ENCODE data around the gene ARHGEF38. TPM values are rescaled to one million over a fixed set of nuclear protein-coding genes. Genes with fewer than 3 reads are reported as not detected.

Gene ARHGEF38
- polyA plus RNA-seq, 1 of the 3 experiments (the other 2 are of a cell fraction), result 0.02 TPM

DNA sequence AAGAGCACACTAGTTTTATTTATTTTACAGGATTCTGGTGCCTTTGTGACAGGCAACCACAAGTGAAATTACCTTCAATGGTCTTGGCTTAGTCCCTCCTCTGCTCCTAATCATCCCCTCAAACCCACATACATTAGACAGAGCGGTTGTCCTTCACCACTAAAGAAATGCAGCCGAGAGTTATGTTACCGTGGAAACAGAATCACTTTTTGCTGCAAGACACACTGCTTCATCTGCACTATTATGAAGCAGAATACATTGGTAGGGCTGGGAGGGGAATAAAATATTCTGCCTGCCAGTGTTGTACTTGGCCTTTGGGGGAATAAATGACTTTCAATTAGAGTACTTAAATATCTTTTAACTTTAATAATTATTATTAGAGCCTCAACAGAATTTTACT, 75.2 kb downstream of the ARHGEF38 start:
- no peaks in the 10 kb centered on the region for H4K20me1 ChIP-seq (ENCODE audit: insufficient read depth)
- ChIA-PET POLR2A (no interaction called here), CTCF (no interaction called here)
- TF ChIP-seq POLR2AphosphoS5 (IDR thresholded peaks at IDR 0.05; ENCODE audit: low read depth, low read length) (no peak), CHD2 (IDR thresholded peaks at IDR 0.05; ENCODE audit: low read length, partially characterized antibody) (no peak), TCF12 (IDR thresholded peaks at IDR 0.05) (no peak)
- H3K4me2 ChIP-seq, result no peak overlapping the region
- no peak for DNase-seq
- no peaks in the 10 kb centered on the region for H3K36me3 ChIP-seq (replicated peaks in 1 of 2; ENCODE audit: control insufficient read depth in 1 of 2, insufficient read depth in 2 of 2, low read length in 1 of 2)
- H3K9ac ChIP-seq, result no peak overlapping the region
- no peak overlapping the region for H3K4me3 ChIP-seq (ENCODE audit: low read depth in 2 of 2, low read length in 1 of 2)
- H3K79me2 ChIP-seq (ENCODE audit: insufficient read depth), result no peaks in the 10 kb centered on the region
- no peaks in the 10 kb centered on the region for H3K27me3 ChIP-seq (ENCODE audit: insufficient read depth)
- H3K9me2 ChIP-seq, result no peaks in the 10 kb centered on the region
- no peak overlapping the region for H3K27ac ChIP-seq (ENCODE audit: low read depth in 2 of 2, low read length in 1 of 2)
- no peaks in the 10 kb centered on the region for H3F3A ChIP-seq (replicated peaks; ENCODE audit: insufficient read depth)
- 84% methylated on average over 3 of the region's 3 CpGs for WGBS (ENCODE audit: low lambda C conversion rate)
- no peak overlapping the region for H2AFZ ChIP-seq (ENCODE audit: low read depth)
- peaks cover 0 to 7% of the 10 kb centered on the region in 2 experiments; a peak in 1 of 4 replicates for H3K4me1 ChIP-seq (ENCODE audit: control insufficient read depth in 1 of 2, insufficient read depth in 2 of 2, low read depth in 1 of 2, low read length in 1 of 2)
- no peaks in the 10 kb centered on the region for H3K9me3 ChIP-seq

DNA sequence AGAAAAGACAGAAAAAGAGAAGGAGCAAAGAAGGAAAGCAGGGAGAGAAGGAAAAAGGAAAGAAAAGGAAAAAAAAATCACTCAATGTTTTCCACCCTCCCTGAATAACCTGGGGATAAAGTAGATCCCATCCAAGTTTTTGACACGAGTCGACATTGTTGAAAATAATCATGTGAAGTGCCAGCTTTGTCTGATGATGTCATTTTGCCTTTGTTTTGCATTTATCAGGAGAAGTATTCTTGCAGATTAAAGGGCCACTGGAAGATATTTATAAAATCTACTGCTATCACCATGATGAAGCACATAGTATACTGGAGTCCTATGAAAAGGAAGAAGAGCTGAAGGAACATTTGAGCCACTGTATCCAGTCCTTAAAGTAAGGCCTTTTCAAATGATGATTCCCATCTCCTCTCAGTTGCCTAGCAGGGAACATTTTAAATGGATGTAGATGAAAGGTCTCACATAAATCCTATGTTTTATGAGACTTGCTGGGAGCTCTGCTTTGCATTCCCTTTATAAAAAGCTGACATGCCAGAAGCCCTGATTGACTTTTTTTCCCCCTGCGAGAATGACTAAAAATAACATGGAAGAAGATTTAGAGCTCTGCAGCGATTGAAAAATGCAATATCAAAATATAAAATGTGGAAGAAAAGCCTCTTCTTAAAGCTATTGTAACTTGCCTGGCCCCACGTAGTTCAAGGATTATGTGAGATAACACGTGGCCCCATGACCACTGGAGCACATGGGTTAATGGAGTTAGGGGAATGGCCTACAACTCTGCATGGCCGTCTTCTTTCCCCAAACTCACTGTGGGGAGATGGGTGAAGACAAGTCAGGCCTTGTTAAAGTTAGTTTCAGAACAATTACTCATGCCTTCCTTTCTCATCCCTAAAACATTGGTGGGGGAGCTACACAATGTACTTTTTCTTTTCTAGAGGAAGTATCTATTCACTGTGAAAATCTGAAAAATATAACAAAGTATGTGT, 78.5 kb downstream of the ARHGEF38 start:
- Histone ChIP-seq H3K4me3 (ENCODE audit: low read depth in 2 of 2, low read length in 1 of 2) (no peak overlapping the region), H3K4me1 (ENCODE audit: control insufficient read depth in 1 of 2, insufficient read depth in 2 of 2, low read depth in 1 of 2, low read length in 1 of 2) (no peaks in the 10 kb centered on the region; a peak in 1 of 4 replicates), H3K36me3 (replicated peaks in 1 of 2; ENCODE audit: control insufficient read depth in 1 of 2, insufficient read depth in 2 of 2, low read length in 1 of 2) (no peaks in the 10 kb centered on the region), H3K9me3 (no peaks in the 10 kb centered on the region), H3K27me3 (ENCODE audit: insufficient read depth) (no peaks in the 10 kb centered on the region), H3K4me2 (no peak overlapping the region), H3K79me2 (ENCODE audit: insufficient read depth) (no peaks in the 10 kb centered on the region), H4K20me1 (ENCODE audit: insufficient read depth) (no peaks in the 10 kb centered on the region), H3K27ac (ENCODE audit: low read depth in 2 of 2, low read length in 1 of 2) (no peak overlapping the region), H2AFZ (ENCODE audit: low read depth) (no peak overlapping the region; the same call in 1 of the 2 replicates), H3K9me2 (no peaks in the 10 kb centered on the region), H3K9ac (no peak overlapping the region), H3F3A (replicated peaks; ENCODE audit: insufficient read depth) (no peaks in the 10 kb centered on the region)
- TF ChIP-seq, protein P1, sequence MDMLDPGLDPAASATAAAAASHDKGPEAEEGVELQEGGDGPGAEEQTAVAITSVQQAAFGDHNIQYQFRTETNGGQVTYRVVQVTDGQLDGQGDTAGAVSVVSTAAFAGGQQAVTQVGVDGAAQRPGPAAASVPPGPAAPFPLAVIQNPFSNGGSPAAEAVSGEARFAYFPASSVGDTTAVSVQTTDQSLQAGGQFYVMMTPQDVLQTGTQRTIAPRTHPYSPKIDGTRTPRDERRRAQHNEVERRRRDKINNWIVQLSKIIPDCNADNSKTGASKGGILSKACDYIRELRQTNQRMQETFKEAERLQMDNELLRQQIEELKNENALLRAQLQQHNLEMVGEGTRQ (IDR thresholded peaks at IDR 0.05; ENCODE audit: borderline replicate concordance, low read depth, low read length), result no peak
- TF ChIP-seq, protein P2, sequence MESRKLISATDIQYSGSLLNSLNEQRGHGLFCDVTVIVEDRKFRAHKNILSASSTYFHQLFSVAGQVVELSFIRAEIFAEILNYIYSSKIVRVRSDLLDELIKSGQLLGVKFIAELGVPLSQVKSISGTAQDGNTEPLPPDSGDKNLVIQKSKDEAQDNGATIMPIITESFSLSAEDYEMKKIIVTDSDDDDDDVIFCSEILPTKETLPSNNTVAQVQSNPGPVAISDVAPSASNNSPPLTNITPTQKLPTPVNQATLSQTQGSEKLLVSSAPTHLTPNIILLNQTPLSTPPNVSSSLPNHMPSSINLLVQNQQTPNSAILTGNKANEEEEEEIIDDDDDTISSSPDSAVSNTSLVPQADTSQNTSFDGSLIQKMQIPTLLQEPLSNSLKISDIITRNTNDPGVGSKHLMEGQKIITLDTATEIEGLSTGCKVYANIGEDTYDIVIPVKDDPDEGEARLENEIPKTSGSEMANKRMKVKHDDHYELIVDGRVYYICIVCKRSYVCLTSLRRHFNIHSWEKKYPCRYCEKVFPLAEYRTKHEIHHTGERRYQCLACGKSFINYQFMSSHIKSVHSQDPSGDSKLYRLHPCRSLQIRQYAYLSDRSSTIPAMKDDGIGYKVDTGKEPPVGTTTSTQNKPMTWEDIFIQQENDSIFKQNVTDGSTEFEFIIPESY (IDR thresholded peaks at IDR 0.05; ENCODE audit: borderline replicate concordance, low read depth), result no peak
- no peak for TF ChIP-seq CHD2 (IDR thresholded peaks at IDR 0.05; ENCODE audit: low read length, partially characterized antibody)
- no peak for TF ChIP-seq NFIC (IDR thresholded peaks at IDR 0.05; ENCODE audit: borderline replicate concordance)
- TF ChIP-seq, protein P3, sequence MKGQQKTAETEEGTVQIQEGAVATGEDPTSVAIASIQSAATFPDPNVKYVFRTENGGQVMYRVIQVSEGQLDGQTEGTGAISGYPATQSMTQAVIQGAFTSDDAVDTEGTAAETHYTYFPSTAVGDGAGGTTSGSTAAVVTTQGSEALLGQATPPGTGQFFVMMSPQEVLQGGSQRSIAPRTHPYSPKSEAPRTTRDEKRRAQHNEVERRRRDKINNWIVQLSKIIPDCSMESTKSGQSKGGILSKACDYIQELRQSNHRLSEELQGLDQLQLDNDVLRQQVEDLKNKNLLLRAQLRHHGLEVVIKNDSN (IDR thresholded peaks at IDR 0.05; ENCODE audit: borderline replicate concordance, low read depth), result no peak
- TF ChIP-seq RAD21 (IDR thresholded peaks at IDR 0.05; ENCODE audit: low read length), result no peak
- TF ChIP-seq RCOR1 (IDR thresholded peaks at IDR 0.05; ENCODE audit: low read length), result no peak
- no peak for TF ChIP-seq JUND (IDR thresholded peaks at IDR 0.05)
- TF ChIP-seq ELF1 (IDR thresholded peaks at IDR 0.05), result no peak
- no peak for TF ChIP-seq GABPA (IDR thresholded peaks at IDR 0.05; ENCODE audit: low read depth)
- TF ChIP-seq FOXJ3 (CRISPR knock-in tag; IDR thresholded peaks at IDR 0.05), result no peak
- TF ChIP-seq TCF12 (IDR thresholded peaks at IDR 0.05), result no peak
- no peak for TF ChIP-seq GATA2 (CRISPR knock-in tag; IDR thresholded peaks at IDR 0.05)
- TF ChIP-seq EP300 (IDR thresholded peaks at IDR 0.05; ENCODE audit: borderline replicate concordance in 1 of 2, low read depth in 1 of 2, low read length in 1 of 2), result no peak
- ChIA-PET POLR2A (no interaction called here), CTCF (no interaction called here)
- WGBS (ENCODE audit: low lambda C conversion rate), result 88% methylated on average over 7 of the region's 7 CpGs
- no peak for DNase-seq
